Mucosa of descending colon (tissue), 3 donors: ENCODE data around the gene COX4I1. TPM values are rescaled to one million over a fixed set of nuclear protein-coding genes. Genes with fewer than 3 reads are reported as not detected.

Source experiments
- ATAC-seq: fragments of 200-7000 bp; cut with Tn5 transposase; one replicate; pipeline ENCODE4 v1.9.1; 2020; ENCODE audit warnings: mild to moderate bottlenecking, moderate library complexity
- DNase-seq, 3 donors: peaks; one replicate each; pipeline ENCODE4 v3.0.0-alpha.2; 2020
- H3K36me3 ChIP-seq: fragments of 200-600 bp; one replicate; pipeline ENCODE4 v1.8.0; 2021; ENCODE audit warnings: low read depth, mild to moderate bottlenecking
- H3K4me1 ChIP-seq: fragments of 200-600 bp; one replicate; pipeline ENCODE4 v1.8.0; 2021; ENCODE audit warnings: low read depth, mild to moderate bottlenecking
- H3K4me3 ChIP-seq: fragments of 200-600 bp; one replicate; pipeline ENCODE4 v1.8.0; 2021; ENCODE audit warnings: mild to moderate bottlenecking
- H3K9me3 ChIP-seq: fragments of 200-600 bp; one replicate; pipeline ENCODE4 v1.8.0; 2021; ENCODE audit warnings: mild to moderate bottlenecking
- intact Hi-C, 2 donors: fragments of 100-400 bp; cut with DNase I in 1 of 2; cut with micrococcal nuclease in 1 of 2; formaldehyde crosslinking; loops; one replicate each; pipeline versions ENCODE4 v1.11.0 to v1.11.1; 2022; cut with DNase I, micrococcal nuclease
- total RNA-seq, 3 donors: library from RNA; stranded (reverse); fragmentation: NEBNext Ultra II Directional in 2 of 3; extraction: Animal tissue kit (Norgen Biotek cat#: 25700) in 2 of 3; gene quantifications; one replicate each; pipeline versions ENCODE4 v1.2.1 to v1.2.4, GENCODE V29; 2021 to 2023
- TF ChIP-seq, protein P1 (sequence below): fragments of 200-600 bp; IDR thresholded peaks from one replicate; pipeline ENCODE4 v1.8.0; 2022; ENCODE audit warnings: antibody characterized with exemption, mild to moderate bottlenecking
- donor health status: DM: no; HTN: no; CAD: no; lungs with moderate emphysema.
- donor health status: DM: no; HTN: no; CAD: no.
- donor health status: DM: no; HTN: yes; CAD: no.

The COX4I1 gene
- total RNA-seq, 3 donors from 2014 or later, result 793 to 1,140 (median 1,020) TPM

DNA sequence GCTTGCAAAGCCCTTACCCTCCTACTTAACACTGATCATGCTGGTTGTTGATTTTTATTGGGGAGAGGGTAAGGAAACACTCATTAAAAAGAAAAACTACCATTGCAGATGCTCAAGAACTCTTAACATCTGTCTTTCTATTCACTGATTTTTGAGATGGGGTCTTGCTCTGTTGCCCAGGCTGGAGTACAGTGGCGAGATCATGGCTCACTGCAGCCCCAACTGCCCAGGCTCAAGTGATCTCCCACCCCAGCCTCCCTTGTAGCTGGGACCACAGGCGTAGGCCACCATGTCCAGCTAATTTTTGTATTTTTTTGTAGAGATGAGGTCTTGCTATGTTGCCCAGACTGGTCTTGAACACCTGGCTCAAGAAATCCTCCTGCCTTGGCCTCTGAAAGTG is 14.7 kb upstream of the COX4I1 start:
- TF ChIP-seq, protein P1, sequence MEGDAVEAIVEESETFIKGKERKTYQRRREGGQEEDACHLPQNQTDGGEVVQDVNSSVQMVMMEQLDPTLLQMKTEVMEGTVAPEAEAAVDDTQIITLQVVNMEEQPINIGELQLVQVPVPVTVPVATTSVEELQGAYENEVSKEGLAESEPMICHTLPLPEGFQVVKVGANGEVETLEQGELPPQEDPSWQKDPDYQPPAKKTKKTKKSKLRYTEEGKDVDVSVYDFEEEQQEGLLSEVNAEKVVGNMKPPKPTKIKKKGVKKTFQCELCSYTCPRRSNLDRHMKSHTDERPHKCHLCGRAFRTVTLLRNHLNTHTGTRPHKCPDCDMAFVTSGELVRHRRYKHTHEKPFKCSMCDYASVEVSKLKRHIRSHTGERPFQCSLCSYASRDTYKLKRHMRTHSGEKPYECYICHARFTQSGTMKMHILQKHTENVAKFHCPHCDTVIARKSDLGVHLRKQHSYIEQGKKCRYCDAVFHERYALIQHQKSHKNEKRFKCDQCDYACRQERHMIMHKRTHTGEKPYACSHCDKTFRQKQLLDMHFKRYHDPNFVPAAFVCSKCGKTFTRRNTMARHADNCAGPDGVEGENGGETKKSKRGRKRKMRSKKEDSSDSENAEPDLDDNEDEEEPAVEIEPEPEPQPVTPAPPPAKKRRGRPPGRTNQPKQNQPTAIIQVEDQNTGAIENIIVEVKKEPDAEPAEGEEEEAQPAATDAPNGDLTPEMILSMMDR, result no peak
- Histone ChIP-seq H3K4me1 (peaks cover 2% of the 10 kb centered on the region), H3K9me3 (no peaks in the 10 kb centered on the region), H3K36me3 (no peaks in the 10 kb centered on the region), H3K4me3 (no peak overlapping the region)
- DNase-seq, result no peak
- ATAC-seq, result no peak
- intact Hi-C loops, result no loop called here

DNA sequence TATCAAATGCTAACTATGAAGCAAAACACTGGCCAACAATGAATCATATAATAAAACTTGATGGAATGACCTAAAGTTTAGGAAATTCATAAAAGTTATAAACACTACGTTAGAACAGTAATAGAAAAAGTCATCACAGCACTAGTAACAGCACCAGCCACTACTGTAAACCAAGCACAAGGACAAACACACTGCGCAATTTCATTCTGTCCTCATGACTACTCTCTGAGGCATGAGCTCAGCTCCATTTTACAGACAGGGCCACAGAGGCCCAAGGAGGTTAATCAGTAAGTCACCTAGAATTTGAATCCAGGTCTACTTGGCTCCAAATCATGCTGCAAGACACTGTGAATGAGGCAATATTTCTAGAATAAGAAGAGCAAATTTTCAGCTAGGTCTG is 13.6 kb upstream of the COX4I1 start:
- no peaks in the 10 kb centered on the region for H3K9me3 ChIP-seq
- intact Hi-C loops, result no loop called here
- no peak overlapping the region for H3K4me3 ChIP-seq
- no peaks in the 10 kb centered on the region for H3K36me3 ChIP-seq
- DNase-seq, result no peak
- ATAC-seq, result no peak
- peaks cover 2% of the 10 kb centered on the region for H3K4me1 ChIP-seq
- TF ChIP-seq, protein P1, result no peak

DNA sequence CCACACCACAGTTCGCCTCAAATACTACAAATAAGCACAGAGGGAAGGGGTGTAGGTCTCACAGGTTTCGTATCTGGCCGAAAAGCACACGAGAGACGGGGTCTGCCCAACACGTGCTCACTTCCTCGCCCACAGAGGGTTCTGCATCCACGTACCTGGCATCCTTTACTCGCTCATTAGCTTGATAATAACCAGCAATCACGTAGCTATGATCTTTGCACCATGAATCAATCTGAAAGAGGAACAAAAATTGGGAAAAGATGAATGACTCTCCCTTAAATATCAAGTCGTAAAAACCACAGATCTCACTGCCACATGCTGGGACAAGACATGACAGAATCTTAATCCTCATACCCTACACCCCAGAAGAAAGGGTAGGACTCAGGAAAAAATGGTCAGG is 10.7 kb upstream of the COX4I1 start:
- ATAC-seq, result no peak
- H3K9me3 ChIP-seq, result no peaks in the 10 kb centered on the region
- intact Hi-C loops, result no loop called here
- no peak for DNase-seq
- H3K4me1 ChIP-seq, result no peaks in the 10 kb centered on the region
- no peak overlapping the region for H3K4me3 ChIP-seq
- TF ChIP-seq, protein P1, result no peak
- no peaks in the 10 kb centered on the region for H3K36me3 ChIP-seq

DNA sequence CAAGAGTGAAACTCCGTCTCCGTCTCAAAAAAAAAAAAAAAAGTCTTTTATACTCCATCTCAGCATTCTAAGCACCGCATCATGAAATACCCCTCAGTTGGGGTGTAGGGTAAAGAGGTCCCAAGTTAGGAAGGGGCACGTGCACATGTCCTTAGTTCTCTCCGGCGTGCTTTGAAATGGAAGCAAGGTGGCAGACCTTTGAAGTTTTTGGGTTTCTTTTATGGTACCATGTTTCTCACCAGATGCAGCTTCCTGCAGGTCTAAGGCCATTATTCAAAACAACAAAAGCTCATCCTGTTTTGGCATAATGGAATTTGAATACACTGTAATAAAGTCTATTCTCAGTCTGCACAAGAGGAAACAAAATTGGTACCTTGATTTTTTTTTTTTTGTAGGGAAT is 9.7 kb upstream of the COX4I1 start:
- ATAC-seq (no peak), DNase-seq (no peak)
- Histone ChIP-seq H3K9me3 (no peaks in the 10 kb centered on the region), H3K36me3 (no peaks in the 10 kb centered on the region), H3K4me3 (no peak overlapping the region), H3K4me1 (no peaks in the 10 kb centered on the region)
- TF ChIP-seq, protein P1, result no peak
- intact Hi-C loops, result no loop called here

DNA sequence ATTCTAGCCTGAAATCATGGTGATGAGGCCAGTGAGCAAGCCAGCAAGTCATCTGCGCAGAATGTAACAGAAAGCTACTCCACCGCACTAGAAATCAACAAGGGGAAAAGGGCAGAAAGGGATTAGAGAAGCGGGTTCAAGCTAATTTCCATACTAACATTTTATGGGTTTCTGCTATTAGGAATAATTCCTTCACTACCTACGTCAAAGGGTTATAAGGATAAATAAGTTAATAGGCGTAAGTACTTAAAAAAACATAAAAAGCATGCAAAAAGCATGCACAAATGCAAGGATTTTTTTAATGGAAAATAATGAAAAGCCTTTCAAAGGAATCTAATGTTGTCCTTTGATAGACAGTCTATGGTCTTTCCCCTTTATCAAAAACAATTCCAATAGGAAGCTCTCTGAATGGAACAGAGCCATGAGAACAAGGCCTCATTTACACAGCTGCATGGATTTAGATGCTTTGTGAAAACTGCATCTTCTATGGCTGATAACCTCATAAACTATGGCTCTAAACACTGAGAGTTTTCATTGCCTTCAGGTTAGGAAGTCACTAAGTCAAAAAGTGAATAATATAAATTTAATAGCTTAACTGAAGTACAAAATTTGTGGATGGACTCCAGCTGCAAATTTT is 5.7 kb upstream of the COX4I1 start:
- Histone ChIP-seq H3K4me1 (peaks cover 11% of the 10 kb centered on the region), H3K4me3 (no peak overlapping the region), H3K9me3 (no peaks in the 10 kb centered on the region), H3K36me3 (no peaks in the 10 kb centered on the region)
- ATAC-seq, result no peak
- no peak for DNase-seq
- intact Hi-C loops, result no loop called here
- TF ChIP-seq, protein P1, result no peak

DNA sequence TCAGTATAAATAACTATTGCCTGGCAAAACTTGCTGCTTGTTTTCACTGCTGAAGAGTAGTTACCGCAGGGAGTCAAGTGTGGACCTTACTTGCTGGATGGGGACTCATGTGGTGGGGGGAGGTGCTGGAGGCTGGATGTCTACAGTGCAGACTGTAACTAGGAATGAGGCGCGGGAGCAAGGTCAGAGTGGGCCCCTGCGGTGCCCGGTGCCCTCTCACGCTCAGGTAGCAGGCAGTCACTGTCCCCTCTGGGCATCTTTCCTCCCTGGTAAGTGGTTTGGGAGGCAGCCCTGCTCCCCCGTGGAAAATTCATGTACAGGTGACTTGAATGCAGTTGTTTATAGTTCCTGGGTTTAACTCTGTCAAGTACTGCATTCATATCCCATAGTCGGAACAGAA is 4.8 kb upstream of the COX4I1 start:
- Histone ChIP-seq H3K4me1 (peaks cover 11% of the 10 kb centered on the region), H3K4me3 (no peak overlapping the region), H3K9me3 (no peaks in the 10 kb centered on the region), H3K36me3 (no peaks in the 10 kb centered on the region)
- intact Hi-C loops, result no loop called here
- no peak for ATAC-seq
- DNase-seq, result no peak
- TF ChIP-seq, protein P1, result no peak
